Activated CD4-positive, alpha-beta T cell treated with anti-CD3 and anti-CD28 coated beads, Interleukin-2, amount 50 U/mL, for 1 hour (primary cell): ENCODE data around the gene KLHL29.

ENCODE experiments used
- DNase-seq: peaks from one replicate; pipeline ENCODE4 v3.0.0-alpha.2; 2020

The KLHL29 gene

DNA sequence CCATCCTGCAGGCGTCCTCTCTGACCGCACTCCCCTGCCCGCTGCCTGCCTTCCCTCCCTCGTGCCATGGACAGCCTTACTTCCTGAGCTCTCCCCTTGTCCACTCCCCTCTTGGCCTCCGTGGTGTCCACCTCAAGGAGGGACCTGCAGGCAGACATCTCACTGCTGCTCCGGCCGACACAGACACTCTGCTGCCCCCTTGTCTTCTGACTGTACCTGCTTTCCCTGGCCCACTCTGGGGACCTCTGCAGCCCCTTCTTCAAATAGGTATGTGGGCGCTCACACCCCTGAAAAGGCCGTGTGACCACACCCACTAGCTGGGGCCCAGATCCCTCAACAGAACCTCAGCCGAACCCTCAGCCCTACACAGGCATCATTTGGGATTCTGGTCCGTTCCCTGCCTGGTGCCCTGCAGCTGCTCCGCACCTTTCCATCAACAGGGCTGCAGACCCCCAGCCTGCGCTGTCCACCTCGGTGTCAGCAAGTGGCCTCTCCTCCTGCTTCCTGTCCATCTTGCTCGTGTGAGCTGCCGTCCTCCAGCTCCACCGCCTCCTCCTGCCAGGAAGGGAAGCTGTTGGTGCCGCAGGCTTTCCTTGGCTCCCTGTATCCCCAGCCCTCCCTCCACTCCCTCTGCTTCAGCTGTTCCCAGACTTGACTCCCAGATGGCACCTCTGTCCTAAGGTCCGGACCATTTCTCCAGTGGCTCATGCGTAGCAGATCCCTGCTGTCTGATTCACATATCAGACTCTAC is 94.1 kb downstream of the KLHL29 start:
- no peak for DNase-seq

DNA sequence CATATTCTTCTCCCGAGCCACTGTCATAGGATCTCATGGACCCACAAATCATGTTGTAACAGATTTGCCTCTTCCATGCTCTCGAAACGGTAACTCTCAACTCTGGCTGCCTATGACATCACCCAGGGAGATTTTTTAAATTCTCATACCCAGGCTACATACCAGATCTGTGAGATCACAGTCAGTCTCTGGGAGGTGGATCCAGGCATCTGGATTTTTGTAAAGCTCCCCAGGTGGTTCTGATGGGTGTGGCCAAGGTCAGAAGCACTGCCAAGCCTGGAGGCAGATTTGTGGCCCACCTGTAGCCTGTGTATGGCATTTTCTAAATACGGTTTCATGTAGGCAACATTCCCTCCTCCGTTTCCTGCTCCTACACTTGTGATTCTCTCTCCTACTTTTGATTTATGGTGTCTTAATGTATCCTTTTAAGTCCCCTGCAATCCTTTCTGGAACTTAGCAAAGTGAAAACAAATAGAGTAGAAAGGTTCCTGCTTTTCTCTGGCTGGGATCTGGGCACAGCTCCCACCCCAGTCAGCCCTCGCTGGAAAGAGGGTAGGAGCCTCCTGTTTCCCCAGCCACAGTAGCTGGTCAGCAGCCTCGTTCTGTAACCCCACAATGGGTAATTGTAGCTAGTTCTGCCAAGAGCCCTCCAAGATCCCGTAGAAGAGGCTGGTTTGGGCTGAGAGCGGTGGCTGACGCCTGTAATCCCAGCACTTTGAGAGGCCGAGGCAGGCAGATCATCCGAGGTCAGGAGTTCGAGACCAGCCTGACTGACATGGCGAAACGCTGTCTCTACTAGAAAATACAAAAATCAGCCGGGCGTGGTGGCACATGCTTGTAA is 96.2 kb downstream of the KLHL29 start:
- DNase-seq, result no peak

DNA sequence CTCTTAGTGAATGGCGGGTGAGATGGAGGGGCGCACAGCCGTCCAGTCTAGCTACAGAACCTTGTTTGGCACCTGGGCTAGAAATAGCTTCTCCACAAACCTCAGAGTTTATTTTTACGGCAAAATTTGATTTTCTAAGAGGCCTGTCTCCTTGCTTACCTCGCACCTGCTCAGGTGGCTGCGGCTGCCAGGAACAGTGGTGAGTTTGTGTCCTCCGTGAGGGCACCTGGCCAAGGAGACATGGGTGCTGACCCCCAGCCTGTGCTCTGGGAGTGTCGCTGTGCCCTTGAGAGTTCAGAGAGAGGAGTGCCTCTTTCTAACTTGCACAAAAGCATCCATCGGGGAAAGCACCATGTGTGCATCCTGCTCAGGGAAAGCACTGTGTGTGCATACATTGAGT is 97.2 kb downstream of the KLHL29 start:
- DNase-seq, result no peak

DNA sequence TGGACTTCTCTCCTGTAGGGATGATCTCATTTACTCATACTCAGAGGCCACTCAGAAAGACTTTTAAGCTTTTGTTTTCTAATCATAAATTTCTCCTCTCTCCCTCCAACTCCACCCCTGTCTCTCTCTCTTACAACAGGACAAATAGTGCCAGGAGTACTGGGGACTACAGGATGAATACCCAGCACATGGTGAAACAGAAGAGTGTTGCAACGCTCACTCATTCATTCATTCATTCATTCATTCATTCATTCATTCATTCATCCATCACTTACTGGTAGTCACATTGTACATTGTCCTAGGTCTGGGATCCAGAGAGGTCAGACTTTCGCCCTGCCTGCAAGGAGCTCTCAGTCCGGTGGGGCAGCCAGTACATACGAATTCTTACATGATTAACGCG is 97.6 kb downstream of the KLHL29 start:
- DNase-seq, result no peak

DNA sequence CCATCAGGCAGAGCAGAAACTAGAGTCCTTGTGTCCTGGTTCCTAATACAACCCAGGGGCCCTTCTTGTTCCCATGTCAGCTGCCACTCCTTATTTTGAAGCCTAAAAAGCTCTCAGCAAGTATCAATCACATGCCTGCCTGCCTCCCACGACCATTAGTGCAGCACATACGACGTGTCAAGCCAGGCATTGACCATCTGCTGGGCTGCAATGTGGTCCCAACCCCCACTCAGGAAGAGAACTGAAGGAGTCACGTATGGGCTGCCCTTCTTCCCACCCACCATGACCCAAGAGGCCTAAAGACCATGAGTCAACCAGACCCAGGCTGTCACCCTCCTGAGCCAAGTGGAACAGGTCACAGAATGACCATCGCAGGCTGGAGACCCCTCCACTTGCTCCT is 98.8 kb downstream of the KLHL29 start:
- no peak for DNase-seq

GRCh38 chr2:23484275-23484674 is 99.3 kb downstream of the KLHL29 start:
- DNase-seq, result no peak

DNA sequence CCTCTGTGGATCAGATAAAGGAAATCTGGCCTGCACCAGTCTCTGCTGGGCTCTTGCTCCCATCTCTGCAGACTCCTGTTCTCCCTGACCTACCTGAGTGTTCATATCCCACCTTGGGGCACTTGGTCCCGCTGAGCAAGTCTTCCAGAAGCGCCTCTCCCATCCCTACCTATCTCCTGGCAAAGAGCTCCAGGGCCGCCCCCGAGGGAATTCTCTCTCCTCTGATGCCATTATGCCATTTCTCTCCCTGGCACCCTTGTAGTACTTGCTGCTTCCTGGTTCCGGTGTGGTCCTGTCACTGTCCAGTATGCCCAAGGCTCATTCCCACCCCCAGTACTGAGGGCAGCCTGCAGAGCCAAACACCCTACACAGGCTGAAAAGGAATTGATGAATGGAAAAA is 99.8 kb downstream of the KLHL29 start:
- DNase-seq, result no peak

DNA sequence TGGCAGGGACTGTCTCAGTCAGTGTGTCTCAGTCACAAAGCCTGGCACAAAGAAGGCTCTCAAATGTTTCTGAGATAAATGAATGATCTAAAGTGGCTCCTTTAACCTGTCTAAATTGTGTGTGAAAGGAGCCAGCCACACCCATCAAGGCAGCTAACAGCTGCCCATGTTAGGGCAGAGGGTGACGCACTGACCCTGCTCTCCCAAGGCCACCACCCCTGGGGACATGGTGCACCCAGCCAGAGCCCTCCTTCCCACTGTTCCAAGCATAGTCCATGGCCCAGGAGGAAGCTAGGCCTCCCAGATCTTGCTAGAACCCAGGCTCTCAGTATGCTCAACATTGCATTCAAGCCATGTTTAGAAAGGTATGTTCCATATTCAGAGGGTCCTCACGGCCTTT is 100.3 kb downstream of the KLHL29 start:
- no peak for DNase-seq

GRCh38 chr2:23485841-23486683 is 101.1 kb downstream of the KLHL29 start:
- DNase-seq, result no peak

DNA sequence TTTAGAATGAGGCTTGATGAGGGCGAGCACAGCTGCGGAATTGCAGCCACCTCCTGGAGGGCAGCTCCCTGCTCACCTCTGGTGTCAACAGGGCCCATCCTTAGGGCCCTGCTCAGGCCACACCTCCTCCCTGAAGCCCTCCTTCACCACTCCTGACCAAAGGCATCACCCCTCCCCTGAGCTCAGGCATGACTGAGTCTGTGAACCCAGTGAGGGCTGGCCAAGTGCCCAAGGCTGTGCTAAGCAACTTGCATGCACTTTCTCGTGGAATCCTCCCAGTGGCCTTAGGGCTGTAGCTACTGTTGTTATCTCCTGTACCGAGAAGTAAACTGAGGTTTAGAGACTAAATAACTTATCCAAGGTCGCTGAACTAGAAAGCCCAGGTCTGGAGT is 101.7 kb downstream of the KLHL29 start:
- DNase-seq, result no peak

GRCh38 chr2:23487735-23488492 is 102.9 kb downstream of the KLHL29 start:
- DNase-seq, result no peak

GRCh38 chr2:23488584-23488983 is 103.6 kb downstream of the KLHL29 start:
- DNase-seq, result no peak

DNA sequence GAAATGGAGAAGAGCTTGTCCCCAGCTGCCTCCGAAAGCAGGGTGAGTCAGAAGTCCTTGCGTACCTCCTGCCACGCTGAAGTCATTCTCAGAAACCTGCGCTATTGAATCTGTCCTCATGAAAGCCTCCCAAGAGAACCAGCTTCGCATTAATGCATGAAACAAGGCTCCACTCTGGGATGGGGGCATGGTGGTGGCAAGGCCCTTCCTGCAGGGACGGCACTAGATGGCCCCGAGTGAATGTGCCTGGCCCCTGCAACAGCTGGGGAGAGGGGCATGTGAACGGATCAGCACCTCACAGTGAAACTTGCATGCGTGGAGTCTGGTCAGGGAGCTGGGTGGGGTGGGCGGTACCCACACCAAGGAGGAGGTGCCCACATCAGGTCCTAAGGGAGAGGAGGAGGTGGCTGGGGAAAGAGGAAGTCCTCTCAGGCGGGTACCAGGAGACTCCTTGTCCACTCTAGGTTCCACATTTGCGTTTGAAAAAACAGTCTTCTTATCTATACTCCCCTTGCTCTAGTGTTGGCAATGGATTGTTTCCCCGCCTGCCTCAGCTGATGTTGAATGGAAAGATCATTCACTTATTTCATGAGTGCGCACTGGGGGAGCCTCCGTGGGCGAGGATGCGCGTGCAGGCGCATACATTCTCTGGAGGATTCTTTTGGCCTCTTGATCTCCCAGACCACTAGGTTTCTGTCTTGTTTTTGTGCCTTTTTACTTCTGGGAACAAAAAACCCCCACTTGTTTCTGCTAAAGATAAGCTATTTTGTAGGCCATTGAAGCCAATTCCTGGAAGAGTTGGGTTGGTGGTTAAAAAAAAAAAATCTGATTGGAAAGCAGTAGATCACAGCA is 104.7 kb downstream of the KLHL29 start:
- DNase-seq, result no peak

- DNase-seq, result no peak
Observed at GRCh38 chr2:23491591-23492336, 106.8 kb downstream of the KLHL29 start.

- DNase-seq, result no peak
Observed at GRCh38 chr2:23492337-23492675, 107.3 kb downstream of the KLHL29 start.

DNA sequence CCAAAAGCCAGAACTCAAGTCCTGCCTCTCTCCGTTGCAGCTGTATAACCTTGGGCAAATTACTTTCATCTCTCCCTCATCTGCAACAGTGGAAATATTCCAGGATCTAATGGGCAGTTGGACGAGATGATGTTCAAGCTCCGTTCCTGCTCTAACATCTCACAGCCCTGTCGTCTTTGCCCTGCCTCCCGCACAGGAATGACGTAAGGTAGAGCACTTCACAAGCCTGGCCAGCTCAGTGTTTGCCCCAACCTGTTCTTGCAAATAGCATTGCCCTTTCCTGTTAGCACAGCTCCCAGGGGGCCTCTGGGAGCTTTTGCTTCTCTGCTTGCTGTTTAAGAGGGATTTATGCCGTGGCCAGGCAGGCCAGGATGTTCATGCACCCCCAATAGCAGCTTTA is 107.9 kb downstream of the KLHL29 start:
- DNase-seq, result no peak

GRCh38 chr2:23493846-23494245 is 108.9 kb downstream of the KLHL29 start:
- no peak for DNase-seq

DNA sequence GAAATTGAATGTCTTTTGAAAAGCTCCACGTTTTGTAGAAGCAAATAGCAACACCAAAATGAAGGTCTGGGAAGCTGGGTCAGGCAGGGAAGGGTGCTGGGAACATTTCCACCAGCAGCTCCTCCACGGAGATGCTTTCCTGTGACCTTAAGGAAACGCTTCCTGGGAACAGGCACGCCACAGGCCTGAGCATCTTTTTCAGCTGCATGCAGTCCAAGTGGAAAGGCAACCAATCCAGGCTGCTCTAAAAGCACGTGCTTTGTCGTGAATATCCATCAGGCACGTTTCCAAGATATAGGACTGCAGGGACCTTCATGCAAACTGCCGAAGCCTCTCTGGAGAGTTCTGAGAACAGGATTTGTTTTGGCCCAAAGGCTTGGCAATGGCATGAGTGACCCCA is 109.3 kb downstream of the KLHL29 start:
- no peak for DNase-seq

DNA sequence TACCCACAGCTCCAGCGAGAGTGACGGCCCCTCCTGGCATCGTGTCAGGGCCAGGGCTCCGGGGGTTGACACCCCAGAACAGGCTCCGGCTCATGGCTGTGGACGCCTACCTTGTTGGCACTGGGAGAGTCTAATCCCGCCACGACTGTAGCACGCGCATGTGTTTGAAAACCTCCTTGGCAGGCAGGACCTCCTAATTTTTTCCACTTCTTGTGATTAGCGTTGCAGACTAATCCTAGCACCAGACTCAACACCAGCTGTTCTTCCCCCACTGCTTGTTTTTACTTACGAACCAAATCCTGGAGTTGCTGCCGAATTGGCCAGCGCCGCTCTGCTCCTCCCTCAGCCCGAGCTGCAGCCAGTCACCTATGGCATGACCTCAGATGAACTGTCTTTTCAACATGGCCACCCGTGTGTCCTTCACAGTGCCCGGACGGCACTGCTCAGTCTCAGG is 110.7 kb downstream of the KLHL29 start:
- no peak for DNase-seq

- no peak for DNase-seq
Observed at GRCh38 chr2:23496456-23496855, 111.5 kb downstream of the KLHL29 start.

DNA sequence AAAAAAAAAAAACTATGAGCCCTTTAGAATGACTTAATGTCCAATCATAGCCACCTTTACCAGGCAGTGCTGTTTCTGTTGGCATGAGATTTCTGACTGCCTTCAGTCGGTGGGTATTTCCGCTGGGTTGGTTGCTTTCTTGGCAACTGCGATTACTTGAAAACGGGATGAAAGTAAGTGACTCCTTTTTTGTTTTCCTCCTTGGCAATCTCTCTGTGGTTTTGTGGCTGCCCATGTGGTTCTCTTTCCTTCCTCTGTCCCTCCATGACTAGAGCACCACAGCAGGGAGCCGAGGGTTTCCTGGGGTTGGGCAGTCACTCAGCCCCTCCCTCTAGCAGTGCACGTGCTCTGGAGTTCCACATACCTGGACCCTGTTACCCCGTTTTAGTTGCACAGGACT is 112.1 kb downstream of the KLHL29 start:
- DNase-seq, result no peak
